Mammary microvascular endothelial cell (primary cell): ENCODE results near the gene ENO1. TPM values are rescaled to one million over a fixed set of nuclear protein-coding genes. Genes with fewer than 3 reads are reported as not detected.

ENCODE experiments used
- total RNA-seq: library from RNA; depleted of rRNA; stranded (reverse); fragments of >200 nt; gene quantifications from 2 replicates; pipeline ENCODE4 v1.2.3, GENCODE V29; 2015

The ENO1 gene
- total RNA-seq, result 2,271 and 2,342 TPM in 2 replicates

DNA sequence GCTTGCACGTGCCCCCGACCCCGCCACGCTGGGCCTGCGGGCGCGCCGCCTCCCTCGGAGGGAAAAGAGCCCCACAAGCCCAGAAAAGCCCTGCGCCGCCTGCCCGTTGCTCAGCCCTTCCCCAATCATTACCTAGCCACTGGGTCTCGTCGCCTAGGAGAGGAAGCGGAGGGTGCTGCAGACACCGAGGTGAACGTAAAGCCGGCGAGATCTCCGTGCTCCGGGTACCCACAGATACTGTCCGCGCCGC is at the start of gene ENO1:
TSS of gene ENO1 (minus strand) at position 239 of the 250 bp plus-strand sequence. CDS start 3,778 bp downstream, outside the sequence.

DNA sequence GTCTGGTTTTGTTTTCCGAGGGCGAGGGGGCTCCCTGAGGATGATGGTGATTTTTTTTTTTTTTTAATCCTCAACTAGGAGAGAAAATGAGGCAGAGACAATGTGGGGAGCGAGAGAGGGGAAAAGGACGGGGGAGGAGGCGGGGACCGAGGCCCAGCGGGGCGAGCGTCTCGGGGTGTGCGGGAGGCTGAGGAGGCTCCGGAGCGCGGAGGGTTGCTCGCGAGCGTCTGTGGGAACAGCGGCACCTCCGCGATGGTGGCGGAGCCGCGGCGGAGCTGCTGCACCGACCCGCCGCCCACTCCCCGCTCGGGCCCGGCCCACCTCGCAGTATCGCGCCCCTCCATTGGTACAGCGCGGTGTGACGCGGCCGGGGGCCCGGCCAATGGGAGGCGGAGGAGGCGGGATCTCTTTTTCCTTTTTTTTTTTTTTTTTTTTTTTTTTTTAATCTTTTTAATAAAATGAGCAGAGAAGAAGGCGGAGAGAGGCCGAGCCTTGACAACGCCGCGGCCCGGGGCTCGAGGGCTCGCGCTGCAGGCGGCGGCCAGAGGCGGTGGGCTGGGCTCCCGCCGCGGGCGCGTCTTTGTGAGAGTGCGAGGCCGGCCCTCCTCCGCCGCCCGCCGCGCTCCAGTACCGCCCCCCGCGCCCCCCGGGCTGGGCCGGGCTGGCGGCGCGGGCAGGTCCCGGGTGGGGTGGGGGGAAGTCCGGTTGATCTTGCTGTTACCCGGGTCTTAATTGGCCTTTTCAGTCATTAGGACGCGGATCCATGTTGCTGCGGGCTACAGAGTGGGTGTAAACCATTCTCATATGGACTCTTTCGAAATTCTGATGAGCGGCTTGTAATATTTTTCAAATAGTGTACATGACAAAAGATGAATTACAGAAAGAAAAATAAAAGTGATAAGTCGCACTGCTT is 60.8 kb downstream of the ENO1 start, which contains the start of gene RERE:
TSS of gene RERE (minus strand) at position 229 of the 913 bp plus-strand sequence.

Other genes starting within 250 kb of the ENO1 start
- 12.7 and 16.1 TPM in 2 replicates for gene RERE, start 61.0 kb downstream of the ENO1 start, total RNA-seq
- gene CA6, start 67.2 kb upstream of the ENO1 start, total RNA-seq, result not detected in 2 replicates
- not detected in 2 replicates for gene SLC2A7, start 147.7 kb upstream of the ENO1 start, total RNA-seq
- not detected in 2 replicates for gene SLC2A5, start 190.9 kb upstream of the ENO1 start, total RNA-seq